ENCODE data around the gene PSME3IP1. TPM values are rescaled to one million over a fixed set of nuclear protein-coding genes. Genes with fewer than 3 reads are reported as not detected.

PSME3IP1 gene
- total RNA-seq, 1 experiment from 2014 or later = 143 TPM

GRCh38 chr16:57165483-57165882 is 20.4 kb downstream of the PSME3IP1 start:
- ChIA-PET CTCF (no interaction called here), POLR2A (no interaction called here)
- no peak overlapping the region for H3K4me3 Mint-ChIP-seq (ENCODE audit: unreplicated experiment)
- H3K4me1 Mint-ChIP-seq (ENCODE audit: low read depth, unreplicated experiment) = no peaks in the 10 kb centered on the region
- no peak for DNase-seq
- TF ChIP-seq CTCF (IDR thresholded peaks at IDR 0.05; ENCODE audit: insufficient read depth in 1 of 2, low read depth in 1 of 2, low read length in 1 of 2, severe bottlenecking in 1 of 2, unreplicated experiment in 1 of 2) = no peak
- H3K9me3 Mint-ChIP-seq (ENCODE audit: unreplicated experiment) = no peaks in the 10 kb centered on the region
- Histone ChIP-seq H3K9me3 (no peaks in the 10 kb centered on the region), H3K4me3 (ENCODE audit: low read depth, low read length) (no peak overlapping the region), H3K36me3 (ENCODE audit: control insufficient read depth, insufficient read depth, low read length) (peaks cover 6% of the 10 kb centered on the region), H3K27me3 (replicated peaks; ENCODE audit: control insufficient read depth, insufficient read depth, low read length) (no peaks in the 10 kb centered on the region), H3K4me1 (no peaks in the 10 kb centered on the region)
- no TSS peak for BruUV-seq (replicated peaks)
- no peaks in the 10 kb centered on the region for H3K27me3 Mint-ChIP-seq (ENCODE audit: insufficient read depth, unreplicated experiment)
- no peak overlapping the region for H3K27ac Mint-ChIP-seq (ENCODE audit: unreplicated experiment)
- intact Hi-C loops (cut with micrococcal nuclease; ENCODE audit: unreplicated experiment) = loop anchor here (5.0 kb wide), 1 partner anchor 203 kb away; the partner anchor contains the start of gene CETP
- peaks cover 79% of the 10 kb centered on the region for H3K36me3 Mint-ChIP-seq (ENCODE audit: insufficient read depth, unreplicated experiment)

GRCh38 chr16:57163842-57164241 is 22.0 kb downstream of the PSME3IP1 start:
- peaks cover 81% of the 10 kb centered on the region for H3K36me3 Mint-ChIP-seq (ENCODE audit: insufficient read depth, unreplicated experiment)
- ChIA-PET POLR2A (no interaction called here), CTCF (interaction anchor here (0.6 kb wide), 1 partner anchor 46 kb away, joined by 6 read pairs; no protein-coding TSS in a partner anchor)
- H3K36me3 ChIP-seq (ENCODE audit: control insufficient read depth, insufficient read depth, low read length) = peaks cover 5% of the 10 kb centered on the region
- H3K27ac Mint-ChIP-seq (ENCODE audit: unreplicated experiment) = no peak overlapping the region
- H3K4me1 Mint-ChIP-seq (ENCODE audit: low read depth, unreplicated experiment) = no peaks in the 10 kb centered on the region
- no peak overlapping the region for H3K4me3 Mint-ChIP-seq (ENCODE audit: unreplicated experiment)
- H3K27me3 Mint-ChIP-seq (ENCODE audit: insufficient read depth, unreplicated experiment) = no peaks in the 10 kb centered on the region
- H3K4me1 ChIP-seq = no peaks in the 10 kb centered on the region
- no TSS peak for BruUV-seq (replicated peaks)
- intact Hi-C loops (cut with micrococcal nuclease; ENCODE audit: unreplicated experiment) = no loop called here
- TF ChIP-seq CTCF (IDR thresholded peaks at IDR 0.05; ENCODE audit: insufficient read depth in 1 of 2, low read depth in 1 of 2, low read length in 1 of 2, severe bottlenecking in 1 of 2, unreplicated experiment in 1 of 2) = no peak
- no peaks in the 10 kb centered on the region for H3K9me3 ChIP-seq
- DNase-seq = no peak
- no peaks in the 10 kb centered on the region for H3K27me3 ChIP-seq (replicated peaks; ENCODE audit: control insufficient read depth, insufficient read depth, low read length)
- H3K9me3 Mint-ChIP-seq (ENCODE audit: unreplicated experiment) = no peaks in the 10 kb centered on the region
- H3K4me3 ChIP-seq (ENCODE audit: low read depth, low read length) = no peak overlapping the region

- no peak for DNase-seq
- H3K36me3 ChIP-seq (ENCODE audit: control insufficient read depth, insufficient read depth, low read length) = peaks cover 3% of the 10 kb centered on the region; the same call in 1 of the 2 replicates
- Mint-ChIP-seq H3K4me3 (ENCODE audit: unreplicated experiment) (no peak overlapping the region), H3K9me3 (ENCODE audit: unreplicated experiment) (no peaks in the 10 kb centered on the region), H3K27ac (ENCODE audit: unreplicated experiment) (no peak overlapping the region), H3K4me1 (ENCODE audit: low read depth, unreplicated experiment) (peaks cover 12% of the 10 kb centered on the region), H3K36me3 (ENCODE audit: insufficient read depth, unreplicated experiment) (peaks cover 94% of the 10 kb centered on the region), H3K27me3 (ENCODE audit: insufficient read depth, unreplicated experiment) (no peaks in the 10 kb centered on the region)
- no peaks in the 10 kb centered on the region for H3K9me3 ChIP-seq
- H3K27me3 ChIP-seq (replicated peaks; ENCODE audit: control insufficient read depth, insufficient read depth, low read length) = no peaks in the 10 kb centered on the region
- no peaks in the 10 kb centered on the region for H3K4me1 ChIP-seq
- no peak for TF ChIP-seq CTCF (IDR thresholded peaks at IDR 0.05; ENCODE audit: insufficient read depth in 1 of 2, low read depth in 1 of 2, low read length in 1 of 2, severe bottlenecking in 1 of 2, unreplicated experiment in 1 of 2)
- no TSS peak for BruUV-seq (replicated peaks)
- ChIA-PET CTCF (interaction anchor here (0.7 kb wide), 1 partner anchor 114 kb away, joined by 3 read pairs; no protein-coding TSS in a partner anchor), POLR2A (interaction anchor here (0.7 kb wide), 1 partner anchor 68 kb away, joined by 3 read pairs; no protein-coding TSS in a partner anchor)
- no peak overlapping the region for H3K4me3 ChIP-seq (ENCODE audit: low read depth, low read length)
- intact Hi-C loops (cut with micrococcal nuclease; ENCODE audit: unreplicated experiment) = no loop called here
Observed at GRCh38 chr16:57159447-57159846, 26.4 kb downstream of the PSME3IP1 start.
